Thyroid gland (tissue), 4 donors: ENCODE measurements around the gene CLSTN2. TPM values are rescaled to one million over a fixed set of nuclear protein-coding genes. Genes with fewer than 3 reads are reported as not detected.
A peak's percentile ranks its signal among the peaks of the same experiment; 100 is the strongest.

Experiments used
- DNase-seq, 2 donors: peaks; one replicate each; pipeline ENCODE4 v3.0.0-alpha.2; 2019
- H3K27ac ChIP-seq, 3 donors: fragments of 200-600 bp; sonication (generic); 1 replicate in 2 of 3; 2 replicates in 1 of 3; pipeline ENCODE4 v1.5.1; 2016 to 2019; ENCODE audit warnings: mild to moderate bottlenecking in 1 of 3, moderate library complexity in 1 of 3
- H3K27me3 ChIP-seq: fragments of 200-600 bp; sonication (generic); one replicate; pipeline ENCODE4 v1.5.1; 2019
- H3K36me3 ChIP-seq, 2 donors: fragments of 200-600 bp; sonication (generic); one replicate each; pipeline ENCODE4 v1.5.1; 2016 to 2019
- H3K4me1 ChIP-seq, 2 donors: fragments of 200-600 bp; sonication (generic); one replicate each; pipeline ENCODE4 v1.5.1; 2017 to 2019
- H3K4me3 ChIP-seq, 3 donors: fragments of 200-600 bp; sonication (generic); replicated peaks in 1 of 3; 1 replicate in 2 of 3; 2 replicates in 1 of 3; pipeline ENCODE4 v1.5.1; 2016; ENCODE audit warnings: mild to moderate bottlenecking in 1 of 3
- H3K9me3 ChIP-seq: fragments of 200-600 bp; sonication (generic); one replicate; pipeline ENCODE4 v1.5.1; 2017
- CTCF ChIP-seq, 6 experiments: fragments of 200-600 bp in 3 of 6; fragments of 450-650 bp in 3 of 6; sonication (generic) in 3 of 6; IDR thresholded peaks; one replicate each; pipeline ENCODE4 v1.5.1; 2016 to 2019; ENCODE audit warnings: antibody characterized with exemption in 6 of 6, mild to moderate bottlenecking in 2 of 6, inconsistent platforms in 1 of 6, moderate library complexity in 1 of 6
- POLR2A ChIP-seq, 2 donors: fragments of 450-650 bp; IDR thresholded peaks; one replicate each; pipeline ENCODE4 v1.6.1; 2017; ENCODE audit warnings: antibody characterized with exemption in 2 of 2, mild to moderate bottlenecking in 2 of 2, moderate library complexity in 1 of 2
- WGBS, 2 donors: methylation state at CpG; one replicate each; pipeline ENCODE4 v1.1.5; 2017; 5-methylcytosine and 5-hydroxymethylcytosine counted together
- intact Hi-C: fragments of 100-400 bp; cut with DNase I; formaldehyde crosslinking; loops from one replicate; pipeline ENCODE4 v1.15.1; 2023
- total RNA-seq, 4 donors: library from RNA; depleted of rRNA; stranded (reverse); fragments of >200 nt; gene quantifications; one replicate each; pipeline ENCODE4 v1.2.3, GENCODE V29; 2016

CLSTN2 gene
- total RNA-seq, 4 donors from 2014 or later = 9.7 to 32.9 (median 15.5) TPM

- Histone ChIP-seq H3K4me3 (no peak overlapping the region), H3K4me1 (no peaks in the 10 kb centered on the region), H3K27me3 (no peaks in the 10 kb centered on the region), H3K36me3 (no peaks in the 10 kb centered on the region), H3K27ac (no peak overlapping the region), H3K9me3 (no peaks in the 10 kb centered on the region)
- TF ChIP-seq CTCF (IDR thresholded peaks at IDR 0.05) (no peak), POLR2A (IDR thresholded peaks at IDR 0.05) (no peak)
- 91 to 100% methylated on average over 3 of the region's 3 CpGs for WGBS, 2 donors
- no peak for DNase-seq
- intact Hi-C loops = no loop called here
Observed at GRCh38 chr3:140270329-140270728, 335.3 kb downstream of the CLSTN2 start.

GRCh38 chr3:140273542-140274195 is 338.7 kb downstream of the CLSTN2 start:
- DNase-seq = no peak
- Histone ChIP-seq H3K9me3 (no peaks in the 10 kb centered on the region), H3K27me3 (no peaks in the 10 kb centered on the region), H3K4me1 (peaks cover 14 to 19% of the 10 kb centered on the region in 2 donors), H3K36me3 (no peaks in the 10 kb centered on the region), H3K4me3 (no peak overlapping the region), H3K27ac (no peak overlapping the region)
- 69 to 76% methylated on average over 5 of the region's 5 CpGs for WGBS, 2 donors
- intact Hi-C loops = no loop called here
- TF ChIP-seq POLR2A (IDR thresholded peaks at IDR 0.05) = no peak
- no peak for TF ChIP-seq CTCF (IDR thresholded peaks at IDR 0.05)

DNA sequence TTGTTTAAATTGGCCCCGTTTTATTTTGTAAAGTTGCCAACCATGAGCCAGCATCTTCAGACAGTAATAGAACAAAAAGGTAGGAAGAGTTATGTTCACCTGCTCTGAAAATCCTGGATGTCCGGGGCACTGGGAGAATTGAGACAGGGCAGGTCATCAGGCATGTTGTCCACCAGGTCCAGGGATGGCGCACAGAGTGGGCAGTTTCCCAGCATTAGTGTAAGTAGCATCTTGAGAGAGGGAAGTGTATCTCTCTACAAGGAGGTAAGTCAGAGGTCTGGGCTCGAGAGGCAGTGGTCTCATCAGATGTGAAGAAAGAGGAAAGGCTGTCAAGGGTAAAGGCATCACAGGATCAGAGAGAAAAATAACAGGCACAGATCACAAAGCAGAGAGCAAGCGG is 339.4 kb downstream of the CLSTN2 start:
- no peaks in the 10 kb centered on the region for H3K9me3 ChIP-seq
- H3K4me3 ChIP-seq = no peak overlapping the region
- H3K36me3 ChIP-seq = no peaks in the 10 kb centered on the region
- TF ChIP-seq POLR2A (IDR thresholded peaks at IDR 0.05) = no peak
- TF ChIP-seq CTCF (IDR thresholded peaks at IDR 0.05) = no peak
- WGBS, 2 donors = 84 to 86% methylated on average over 5 of the region's 5 CpGs
- DNase-seq = no peak
- intact Hi-C loops = no loop called here
- no peak overlapping the region for H3K27ac ChIP-seq
- peaks cover 14 to 19% of the 10 kb centered on the region in 2 donors for H3K4me1 ChIP-seq
- no peaks in the 10 kb centered on the region for H3K27me3 ChIP-seq

DNA sequence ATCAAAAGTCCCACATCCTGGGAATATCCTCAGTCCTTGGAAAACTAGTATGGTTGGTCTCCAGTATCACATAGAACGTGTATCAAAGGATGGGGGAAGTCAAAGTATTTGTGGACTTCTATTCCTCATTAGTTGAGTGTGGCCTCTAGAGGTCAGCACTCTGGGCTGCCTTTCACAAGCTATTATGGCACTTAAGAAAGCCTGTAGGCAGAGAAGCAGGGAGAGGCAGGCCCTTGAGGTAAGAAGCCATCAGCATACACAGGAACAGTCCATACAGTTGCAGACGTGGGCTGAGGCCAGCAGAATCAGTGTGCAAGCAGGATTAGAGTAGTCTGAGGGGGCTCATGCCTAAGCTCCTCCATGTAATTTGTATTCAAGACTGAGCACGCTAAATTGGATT is 341.7 kb downstream of the CLSTN2 start:
- Histone ChIP-seq H3K27me3 (no peaks in the 10 kb centered on the region), H3K4me3 (no peak overlapping the region), H3K9me3 (no peaks in the 10 kb centered on the region), H3K27ac (peak overlapping the region in 2 of 3 donors; percentile 31 to 36), H3K4me1 (peaks cover 14 to 19% of the 10 kb centered on the region in 2 donors), H3K36me3 (no peaks in the 10 kb centered on the region)
- WGBS, 2 donors = 40 to 51% methylated on average over 3 of the region's 3 CpGs
- intact Hi-C loops = no loop called here
- DNase-seq = peak; percentile 54 to 59
- TF ChIP-seq POLR2A (IDR thresholded peaks at IDR 0.05) (no peak), CTCF (IDR thresholded peaks at IDR 0.05) (peak in 5 of 6 experiments; percentile 11 to 50 (median 45))

DNA sequence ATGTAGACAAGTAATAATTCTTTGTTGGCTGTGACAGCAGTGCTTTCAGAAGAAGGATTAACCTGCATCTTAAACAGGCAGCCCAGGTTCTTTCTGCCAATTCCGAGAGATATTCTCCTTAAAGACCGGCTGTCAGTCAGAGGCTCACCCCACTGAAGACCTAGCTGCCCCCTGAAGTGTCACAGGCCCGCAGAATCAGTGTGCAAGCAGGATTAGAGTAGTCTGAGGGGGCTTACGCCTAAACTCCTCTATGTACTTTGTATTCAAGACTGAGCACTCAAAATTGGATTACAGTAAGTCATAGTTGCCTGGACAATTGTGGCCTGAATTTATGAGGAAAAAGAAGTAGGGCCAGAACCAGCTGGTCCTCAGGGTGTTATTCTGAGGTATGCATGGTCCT is 342.9 kb downstream of the CLSTN2 start:
- Histone ChIP-seq H3K4me3 (no peak overlapping the region), H3K27ac (no peak overlapping the region), H3K27me3 (no peaks in the 10 kb centered on the region), H3K4me1 (peaks cover 14 to 19% of the 10 kb centered on the region in 2 donors), H3K36me3 (no peaks in the 10 kb centered on the region), H3K9me3 (no peaks in the 10 kb centered on the region)
- TF ChIP-seq CTCF (IDR thresholded peaks at IDR 0.05) = no peak
- TF ChIP-seq POLR2A (IDR thresholded peaks at IDR 0.05) = no peak
- no peak for DNase-seq
- WGBS, 2 donors = 86 to 90% methylated on average over 4 of the region's 4 CpGs
- intact Hi-C loops = no loop called here
